GM18858 (cell line): Measurements from ENCODE around the gene ATG4C.

Experiments
- ATAC-seq: cut with Tn5 transposase; IDR thresholded peaks from one replicate; pipeline ENCODE4 v1.9.1; 2021; ENCODE audit not compliant: unreplicated experiment

ATG4C gene

DNA sequence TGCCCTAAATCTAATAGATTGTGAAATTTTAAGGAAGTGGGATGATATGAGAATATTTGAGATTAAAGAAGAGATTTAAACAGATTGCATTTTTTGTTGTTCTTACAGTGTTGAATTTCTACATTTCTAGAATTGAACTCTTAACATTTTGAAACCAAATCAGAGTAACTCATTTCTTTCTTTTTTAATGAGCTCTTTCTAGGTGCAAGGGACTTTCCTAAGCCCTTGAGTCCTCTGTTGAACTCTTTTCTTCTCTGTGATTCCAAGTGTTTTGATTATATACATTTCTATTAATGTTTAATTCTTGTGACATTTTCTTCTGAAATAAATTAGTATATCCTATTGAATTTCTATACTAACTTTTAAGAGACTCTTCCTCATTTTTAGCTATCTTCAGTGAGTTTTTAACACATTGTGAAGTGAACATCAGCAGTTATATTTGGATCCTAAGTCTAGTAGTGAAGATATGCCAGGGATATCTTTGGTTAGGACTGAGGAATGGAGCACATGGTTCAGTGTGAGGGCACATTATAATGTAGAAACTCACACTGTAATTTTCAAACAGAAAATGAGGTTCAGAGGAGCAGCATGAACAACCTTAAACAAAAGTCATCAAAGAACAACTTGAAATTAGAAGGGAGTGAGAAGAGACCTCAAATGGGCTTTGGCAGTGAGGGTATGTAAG is 53.1 kb downstream of the ATG4C start:
- ATAC-seq: no peak

DNA sequence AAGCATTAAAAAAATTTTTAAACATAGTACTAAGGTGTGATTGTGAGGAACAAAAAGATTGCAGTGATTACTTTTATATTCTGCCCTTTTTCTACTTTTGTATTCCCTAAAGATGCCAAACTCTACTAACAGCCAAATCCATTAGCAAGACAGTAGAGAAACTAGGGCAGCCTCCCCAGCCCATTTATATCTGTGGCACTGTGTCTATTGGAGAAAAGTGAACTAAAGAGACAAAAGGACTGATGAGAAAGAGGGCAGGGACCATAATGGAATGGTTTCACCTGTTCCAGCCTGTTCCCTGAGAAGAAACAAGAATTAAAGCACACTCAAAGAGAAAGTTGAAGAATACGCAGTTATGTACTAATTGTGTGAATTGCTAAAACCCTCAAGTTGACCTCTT is 56.6 kb downstream of the ATG4C start:
- no peak for ATAC-seq

GRCh38 chr1:62841587-62842169 is 57.7 kb downstream of the ATG4C start:
- ATAC-seq: peak; percentile 74

DNA sequence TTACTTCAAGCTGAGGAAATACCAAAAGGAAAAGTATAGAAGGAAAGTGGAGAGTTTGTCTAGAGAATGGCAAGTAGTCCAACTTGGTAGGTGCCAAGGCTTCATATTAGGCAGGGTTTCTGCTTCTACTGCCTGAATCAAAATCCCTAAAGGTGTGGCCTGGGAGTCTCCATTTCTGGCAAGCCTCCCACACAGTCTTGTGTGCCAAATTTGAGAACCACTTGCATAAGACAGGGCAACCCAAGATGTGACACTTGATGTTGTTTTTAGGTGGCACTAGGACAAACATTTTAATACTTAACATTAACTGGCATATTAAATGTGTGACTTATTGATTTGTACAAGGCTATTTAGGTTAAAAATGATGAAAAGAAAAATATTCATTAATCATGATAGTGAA is 60.1 kb downstream of the ATG4C start:
- ATAC-seq: no peak

GRCh38 chr1:62849031-62849430 is 65.1 kb downstream of the ATG4C start:
- no peak for ATAC-seq

DNA sequence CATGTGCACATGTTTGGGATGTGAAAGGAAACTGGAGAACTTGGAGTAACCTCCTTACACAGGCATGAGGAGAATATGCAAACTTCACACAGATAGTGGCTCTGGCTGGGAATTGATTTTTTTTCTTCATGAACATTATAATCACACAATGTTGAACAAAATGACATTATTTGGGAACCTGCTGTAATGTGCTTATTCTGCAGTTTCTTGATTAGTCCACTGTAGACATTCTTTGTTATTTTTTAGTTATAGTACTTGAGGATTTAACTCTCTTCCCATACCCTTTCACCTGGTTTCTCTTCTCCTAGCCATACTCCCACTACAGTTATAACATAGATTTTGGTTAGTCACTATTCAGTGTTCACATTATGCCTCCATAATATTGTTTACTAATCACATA is 68.3 kb downstream of the ATG4C start:
- ATAC-seq: no peak

DNA sequence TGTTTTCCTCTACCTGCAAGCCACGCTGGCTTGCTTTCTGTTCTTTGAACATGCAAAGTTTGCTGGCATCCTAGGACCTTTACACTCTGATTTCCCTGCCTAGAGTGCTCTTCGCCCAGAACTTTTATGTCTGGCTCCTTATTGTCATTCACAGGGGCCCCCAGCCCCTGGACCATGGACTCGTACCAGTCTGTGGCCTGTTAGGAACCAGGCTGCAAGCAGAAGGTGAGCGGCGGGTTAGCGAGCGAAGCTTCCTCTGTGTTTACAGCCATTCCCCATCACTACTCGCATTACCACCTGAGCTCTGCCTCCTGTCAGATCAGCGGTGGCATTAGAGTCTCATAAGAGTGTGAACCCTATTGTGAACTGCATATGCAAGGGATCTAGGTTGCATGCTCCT is 73.0 kb downstream of the ATG4C start:
- ATAC-seq: no peak

GRCh38 chr1:62869217-62869754 is 85.4 kb downstream of the ATG4C start:
- ATAC-seq: no peak

DNA sequence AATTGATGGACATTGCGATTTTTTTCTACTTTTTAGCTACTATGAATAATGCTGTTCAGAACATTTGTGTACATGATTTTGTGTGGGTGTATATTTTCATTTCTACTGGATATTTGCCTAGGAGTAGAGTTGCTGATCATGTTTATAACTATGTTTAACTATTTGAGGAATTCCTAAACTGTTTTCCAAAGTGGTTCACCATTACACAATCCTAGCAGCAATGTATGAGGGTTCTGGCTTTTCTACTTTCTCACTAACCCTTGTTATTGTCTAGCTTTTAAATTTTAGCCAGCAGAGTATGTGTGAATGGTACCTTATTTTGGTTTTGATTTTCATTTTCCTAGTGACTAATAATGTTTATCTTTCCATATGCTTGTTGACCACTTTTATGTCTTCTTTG is 86.2 kb downstream of the ATG4C start:
- ATAC-seq: no peak

DNA sequence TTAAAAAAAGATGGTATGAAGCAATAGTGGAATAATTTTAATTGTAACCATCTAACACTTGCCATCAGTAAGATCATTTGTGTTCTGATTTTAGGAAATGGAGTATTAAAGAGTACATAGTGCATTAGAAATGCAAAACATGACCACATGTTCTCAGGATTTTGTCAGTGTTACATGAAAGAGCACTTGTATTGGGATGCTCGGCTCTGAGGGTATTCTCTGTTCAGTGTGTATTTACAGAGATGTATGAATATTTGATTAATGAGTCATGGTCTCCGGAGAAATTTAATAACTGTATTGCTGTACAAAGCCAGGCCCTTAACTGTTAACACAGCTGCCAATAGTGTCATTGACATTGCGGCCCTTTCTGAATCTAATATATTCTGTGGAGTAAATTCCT is 91.7 kb downstream of the ATG4C start:
- ATAC-seq: no peak

- no peak for ATAC-seq
These were observed 92.6 kb downstream of the ATG4C start for GRCh38 chr1:62876535-62876934.

- no peak for ATAC-seq
These were observed 93.6 kb downstream of the ATG4C start for GRCh38 chr1:62877579-62877978.

- no peak for ATAC-seq
These were observed 96.0 kb downstream of the ATG4C start for GRCh38 chr1:62879962-62880361.

GRCh38 chr1:62882201-62883104 is 98.5 kb downstream of the ATG4C start:
- no peak for ATAC-seq

- no peak for ATAC-seq
These were observed 100.3 kb downstream of the ATG4C start for GRCh38 chr1:62884156-62884740.

- no peak for ATAC-seq
These were observed 104.0 kb downstream of the ATG4C start for GRCh38 chr1:62887799-62888507.

- no peak for ATAC-seq
These were observed 108.1 kb downstream of the ATG4C start for GRCh38 chr1:62891956-62892562.

GRCh38 chr1:62897788-62898187 is 113.9 kb downstream of the ATG4C start:
- ATAC-seq: no peak

GRCh38 chr1:62900566-62900965 is 116.6 kb downstream of the ATG4C start:
- no peak for ATAC-seq

DNA sequence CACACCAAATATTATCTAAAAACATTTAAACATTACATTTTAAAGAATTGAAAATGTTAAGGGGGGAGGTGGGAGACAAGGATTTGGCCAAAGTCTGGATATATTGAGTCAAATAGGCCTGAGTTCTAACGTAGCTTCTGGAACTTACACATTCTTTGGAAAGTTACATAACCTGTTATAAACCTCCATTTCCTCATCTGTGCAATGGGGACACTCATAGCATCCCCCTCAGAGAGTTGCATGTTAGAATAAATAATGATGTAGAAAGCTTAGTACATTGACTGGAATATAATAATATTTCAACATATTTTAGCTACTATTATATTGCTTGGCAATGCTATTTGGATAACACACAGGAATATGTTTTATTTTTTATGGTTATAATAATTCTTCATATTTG is 117.7 kb downstream of the ATG4C start:
- no peak for ATAC-seq
